Measurements from ENCODE around the gene PNPLA4.

The PNPLA4 gene

DNA sequence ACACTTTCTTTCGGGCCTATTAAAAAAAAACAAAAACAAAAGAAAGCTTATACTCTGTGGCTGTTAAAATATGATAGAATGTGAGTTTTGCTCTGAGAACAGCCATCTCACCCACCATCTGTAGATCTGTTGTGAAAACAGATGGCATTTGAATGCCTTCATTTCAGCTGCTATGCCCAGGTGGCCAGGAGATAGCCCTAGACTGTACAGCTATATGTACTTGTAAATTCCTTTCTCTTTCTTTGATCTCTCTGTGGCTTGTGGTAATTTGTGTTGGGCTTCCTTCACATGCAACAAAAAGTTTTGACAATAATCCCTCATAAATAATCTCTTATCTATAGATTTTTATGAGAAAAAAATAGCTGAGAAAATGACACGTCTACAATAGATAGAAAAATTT is 38.1 kb downstream of the PNPLA4 start:
- H3K4me1 ChIP-seq (ENCODE audit: control insufficient read depth in 1 of 2, insufficient read depth in 2 of 2, low read length in 2 of 2): no peaks in the 10 kb centered on the region
- no peak overlapping the region for H3K4ac ChIP-seq (ENCODE audit: low read depth, low read length)
- no peak overlapping the region for H3K4me3 ChIP-seq (ENCODE audit: low read depth, low read length)
- no peaks in the 10 kb centered on the region for H3K79me2 ChIP-seq (ENCODE audit: control insufficient read depth, insufficient read depth, low read length, poor library complexity)
- no peak overlapping the region for H3K27ac ChIP-seq (ENCODE audit: low read depth, low read length)
- no peak overlapping the region for H2BK12ac ChIP-seq (ENCODE audit: low read length)
- H3K4me2 ChIP-seq (ENCODE audit: low read length): no peak overlapping the region
- no peak overlapping the region for H2BK120ac ChIP-seq (ENCODE audit: insufficient read depth, low read length, poor library complexity)
- no peak overlapping the region for H4K8ac ChIP-seq (ENCODE audit: low read depth, low read length)
- no peaks in the 10 kb centered on the region for H3K79me1 ChIP-seq (ENCODE audit: low read length)
- DNase-seq: peak; percentile 4 to 54
- no peaks in the 10 kb centered on the region for H3K27me3 ChIP-seq (ENCODE audit: insufficient read depth, low read length)
- no peak overlapping the region for H2AFZ ChIP-seq (ENCODE audit: insufficient read depth, low read length, poor library complexity)
- no peak overlapping the region for H3K18ac ChIP-seq (ENCODE audit: low read length)
- no peak overlapping the region for H4K12ac ChIP-seq (ENCODE audit: low read depth, low read length)
- no peak overlapping the region for H2AK5ac ChIP-seq (ENCODE audit: low read length)
- H3K36me3 ChIP-seq (ENCODE audit: control insufficient read depth in 1 of 2, insufficient read depth in 2 of 2, low read length in 2 of 2): no peaks in the 10 kb centered on the region
- no peaks in the 10 kb centered on the region for H3K9me3 ChIP-seq (ENCODE audit: insufficient read depth, low read depth, low read length)
- WGBS (ENCODE audit: extremely low coverage, insufficient coverage, insufficient read length): no CpG with 5 or more reads among the region's 2 CpGs
- no peak overlapping the region for H3K23ac ChIP-seq (ENCODE audit: low read length)
- no peak overlapping the region for H3K9ac ChIP-seq (ENCODE audit: low read length)
- no peak overlapping the region for H2BK5ac ChIP-seq (ENCODE audit: low read depth, low read length, poor library complexity)
- no peak overlapping the region for H4K91ac ChIP-seq (ENCODE audit: low read depth, low read length)
- H3K14ac ChIP-seq (ENCODE audit: low read length): no peak overlapping the region

DNA sequence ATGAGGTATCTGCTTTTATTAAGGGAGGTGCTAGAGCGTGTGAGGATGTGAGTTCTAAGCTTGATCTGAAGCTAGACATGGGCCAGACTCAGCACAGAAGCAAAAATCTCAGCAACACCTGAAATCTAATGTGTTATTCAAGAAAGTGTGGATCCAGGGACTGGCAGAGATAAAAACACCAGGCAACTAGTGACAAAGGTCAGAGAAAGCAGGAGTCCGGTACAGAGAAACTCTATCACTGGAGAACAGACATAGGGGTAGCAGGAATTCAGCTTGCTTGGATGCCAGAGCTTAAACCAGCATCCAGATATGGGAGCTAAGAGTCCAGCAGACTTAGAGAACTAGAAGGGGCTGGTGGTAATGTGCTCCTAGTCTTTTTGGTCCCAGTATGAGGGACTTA is 50.3 kb downstream of the PNPLA4 start:
- no peak overlapping the region for H2AK5ac ChIP-seq (ENCODE audit: low read length)
- no peak overlapping the region for H4K8ac ChIP-seq (ENCODE audit: low read depth, low read length)
- no peaks in the 10 kb centered on the region for H3K79me2 ChIP-seq (ENCODE audit: control insufficient read depth, insufficient read depth, low read length, poor library complexity)
- H3K9ac ChIP-seq (ENCODE audit: low read length): no peak overlapping the region
- no peak overlapping the region for H3K4ac ChIP-seq (ENCODE audit: low read depth, low read length)
- H3K27ac ChIP-seq (ENCODE audit: low read depth, low read length): no peak overlapping the region
- H3K14ac ChIP-seq (ENCODE audit: low read length): no peak overlapping the region
- H3K36me3 ChIP-seq (ENCODE audit: control insufficient read depth in 1 of 2, insufficient read depth in 2 of 2, low read length in 2 of 2): no peaks in the 10 kb centered on the region
- no peak overlapping the region for H2BK120ac ChIP-seq (ENCODE audit: insufficient read depth, low read length, poor library complexity)
- no peaks in the 10 kb centered on the region for H3K9me3 ChIP-seq (ENCODE audit: insufficient read depth, low read depth, low read length)
- no CpG with 5 or more reads among the region's 2 CpGs for WGBS (ENCODE audit: extremely low coverage, insufficient coverage, insufficient read length)
- H3K23ac ChIP-seq (ENCODE audit: low read length): no peak overlapping the region
- H4K12ac ChIP-seq (ENCODE audit: low read depth, low read length): no peak overlapping the region
- H4K91ac ChIP-seq (ENCODE audit: low read depth, low read length): no peak overlapping the region
- no peak overlapping the region for H3K4me2 ChIP-seq (ENCODE audit: low read length)
- H2AFZ ChIP-seq (ENCODE audit: insufficient read depth, low read length, poor library complexity): no peak overlapping the region
- H3K4me1 ChIP-seq (ENCODE audit: control insufficient read depth in 1 of 2, insufficient read depth in 2 of 2, low read length in 2 of 2): no peaks in the 10 kb centered on the region
- no peak overlapping the region for H3K4me3 ChIP-seq (ENCODE audit: low read depth, low read length)
- no peak overlapping the region for H2BK5ac ChIP-seq (ENCODE audit: low read depth, low read length, poor library complexity)
- H3K18ac ChIP-seq (ENCODE audit: low read length): no peak overlapping the region
- H3K79me1 ChIP-seq (ENCODE audit: low read length): no peaks in the 10 kb centered on the region
- no peaks in the 10 kb centered on the region for H3K27me3 ChIP-seq (ENCODE audit: insufficient read depth, low read length)
- no peak overlapping the region for H2BK12ac ChIP-seq (ENCODE audit: low read length)
- DNase-seq: peak; percentile 57 to 59

DNA sequence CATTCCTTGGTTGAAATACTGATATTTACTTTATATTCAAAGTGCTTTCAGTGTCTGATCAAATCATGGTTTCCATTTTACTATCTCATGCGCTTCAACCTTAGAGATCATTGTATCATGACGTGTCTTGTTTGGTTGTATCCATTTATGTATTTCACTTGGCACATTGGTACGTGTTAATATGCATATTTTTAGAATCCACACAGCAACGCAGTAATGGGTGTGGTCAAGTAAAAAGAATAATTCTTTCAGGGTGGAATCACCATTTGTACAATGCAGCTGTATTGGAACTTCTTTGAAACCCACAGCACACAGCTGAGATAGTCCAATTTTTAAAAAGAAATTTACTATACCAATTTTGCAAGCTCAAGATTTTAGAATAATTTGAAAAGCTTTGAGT is 55.2 kb downstream of the PNPLA4 start:
- Histone ChIP-seq H2BK5ac (ENCODE audit: low read depth, low read length, poor library complexity) (no peak overlapping the region), H3K36me3 (ENCODE audit: control insufficient read depth in 1 of 2, insufficient read depth in 2 of 2, low read length in 2 of 2) (no peaks in the 10 kb centered on the region), H2AK5ac (ENCODE audit: low read length) (no peak overlapping the region), H2BK12ac (ENCODE audit: low read length) (no peak overlapping the region), H3K79me1 (ENCODE audit: low read length) (no peaks in the 10 kb centered on the region), H3K9ac (ENCODE audit: low read length) (no peak overlapping the region), H4K12ac (ENCODE audit: low read depth, low read length) (no peak overlapping the region), H4K8ac (ENCODE audit: low read depth, low read length) (no peak overlapping the region), H3K9me3 (ENCODE audit: insufficient read depth, low read depth, low read length) (no peaks in the 10 kb centered on the region), H3K18ac (ENCODE audit: low read length) (no peak overlapping the region), H3K4me3 (ENCODE audit: low read depth, low read length) (no peak overlapping the region), H3K23ac (ENCODE audit: low read length) (no peak overlapping the region), H3K27ac (ENCODE audit: low read depth, low read length) (no peak overlapping the region), H3K79me2 (ENCODE audit: control insufficient read depth, insufficient read depth, low read length, poor library complexity) (no peaks in the 10 kb centered on the region), H2AFZ (ENCODE audit: insufficient read depth, low read length, poor library complexity) (no peak overlapping the region), H4K91ac (ENCODE audit: low read depth, low read length) (no peak overlapping the region), H3K14ac (ENCODE audit: low read length) (no peak overlapping the region), H3K27me3 (ENCODE audit: insufficient read depth, low read length) (no peaks in the 10 kb centered on the region), H3K4me1 (ENCODE audit: control insufficient read depth in 1 of 2, insufficient read depth in 2 of 2, low read length in 2 of 2) (no peaks in the 10 kb centered on the region), H3K4ac (ENCODE audit: low read depth, low read length) (no peak overlapping the region), H3K4me2 (ENCODE audit: low read length) (no peak overlapping the region), H2BK120ac (ENCODE audit: insufficient read depth, low read length, poor library complexity) (no peak overlapping the region)
- DNase-seq: no peak
- WGBS (ENCODE audit: extremely low coverage, insufficient coverage, insufficient read length): no CpG with 5 or more reads among the region's 4 CpGs

DNA sequence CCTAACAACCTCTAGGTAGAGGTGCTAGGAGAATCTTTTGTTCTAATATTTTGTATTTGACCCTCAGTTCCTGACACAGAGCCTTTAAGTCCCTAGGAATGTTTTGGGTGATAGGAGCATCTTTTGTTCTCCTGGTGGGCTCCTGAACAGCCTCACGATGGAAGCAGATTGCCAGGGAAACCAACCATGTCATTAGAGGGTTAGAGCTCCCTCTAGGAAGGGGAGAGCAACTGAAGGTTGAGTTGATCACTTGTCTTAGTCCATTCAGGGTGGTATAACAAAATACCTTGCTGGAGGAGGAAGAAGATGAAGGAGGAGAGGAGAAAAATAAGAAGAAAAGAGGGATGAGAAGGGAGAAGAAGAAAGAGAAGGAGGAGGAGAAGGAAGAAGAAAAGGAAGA is 75.0 kb downstream of the PNPLA4 start:
- no peak for DNase-seq
- Histone ChIP-seq H3K9me3 (ENCODE audit: insufficient read depth, low read depth, low read length) (no peaks in the 10 kb centered on the region), H4K91ac (ENCODE audit: low read depth, low read length) (no peak overlapping the region), H3K79me1 (ENCODE audit: low read length) (no peaks in the 10 kb centered on the region), H3K79me2 (ENCODE audit: control insufficient read depth, insufficient read depth, low read length, poor library complexity) (no peaks in the 10 kb centered on the region), H3K4me2 (ENCODE audit: low read length) (no peak overlapping the region), H2BK120ac (ENCODE audit: insufficient read depth, low read length, poor library complexity) (no peak overlapping the region), H2BK12ac (ENCODE audit: low read length) (no peak overlapping the region), H2BK5ac (ENCODE audit: low read depth, low read length, poor library complexity) (no peak overlapping the region), H3K18ac (ENCODE audit: low read length) (no peak overlapping the region), H3K4ac (ENCODE audit: low read depth, low read length) (no peak overlapping the region), H3K36me3 (ENCODE audit: control insufficient read depth in 1 of 2, insufficient read depth in 2 of 2, low read length in 2 of 2) (no peaks in the 10 kb centered on the region), H3K4me1 (ENCODE audit: control insufficient read depth in 1 of 2, insufficient read depth in 2 of 2, low read length in 2 of 2) (no peaks in the 10 kb centered on the region), H3K27ac (ENCODE audit: low read depth, low read length) (no peak overlapping the region), H3K27me3 (ENCODE audit: insufficient read depth, low read length) (no peaks in the 10 kb centered on the region), H4K8ac (ENCODE audit: low read depth, low read length) (no peak overlapping the region), H3K4me3 (ENCODE audit: low read depth, low read length) (no peak overlapping the region), H3K9ac (ENCODE audit: low read length) (no peak overlapping the region), H4K12ac (ENCODE audit: low read depth, low read length) (no peak overlapping the region), H2AK5ac (ENCODE audit: low read length) (no peak overlapping the region), H3K14ac (ENCODE audit: low read length) (no peak overlapping the region), H2AFZ (ENCODE audit: insufficient read depth, low read length, poor library complexity) (no peak overlapping the region), H3K23ac (ENCODE audit: low read length) (no peak overlapping the region)
- WGBS (ENCODE audit: extremely low coverage, insufficient coverage, insufficient read length): no CpG with 5 or more reads among the region's 1 CpG

All from trophoblast cell (in vitro differentiated cells and primary cell).